Activated naive CD4-positive, alpha-beta T cell treated with anti-CD3 and anti-CD28 coated beads, Interleukin-2, amount 10 ng/mL, durations not matched to agents 7 days and 5 days (primary cell): ENCODE measurements around the gene DCANP1.

Source experiments
- CTCF ChIA-PET: fragments of 350-600 bp; sonication (Branson Sonifier 250); formaldehyde crosslinking; loops from one replicate; lab custom pipeline; 2021; ENCODE audit warnings: antibody characterized with exemption; lab: Charles Lee
- DNase-seq: peaks from one replicate; pipeline ENCODE4 v3.0.0-alpha.2; 2020
- H3K27ac Mint-ChIP-seq: one replicate; pipeline ENCODE4 v1.8.0; 2021; ENCODE audit warnings: mild to moderate bottlenecking, moderate library complexity, mixed read lengths
- H3K27me3 Mint-ChIP-seq: one replicate; pipeline ENCODE4 v1.8.0; 2021; ENCODE audit warnings: mild to moderate bottlenecking, mixed read lengths
- H3K36me3 Mint-ChIP-seq: one replicate; pipeline ENCODE4 v1.8.0; 2021; ENCODE audit warnings: mixed read lengths
- H3K4me1 Mint-ChIP-seq: one replicate; pipeline ENCODE4 v1.8.0; 2021; ENCODE audit warnings: mixed read lengths
- H3K4me3 Mint-ChIP-seq: one replicate; pipeline ENCODE4 v1.8.0; 2021; ENCODE audit warnings: mild to moderate bottlenecking, moderate library complexity, mixed read lengths
- H3K9me3 Mint-ChIP-seq: one replicate; pipeline ENCODE4 v1.8.0; 2021; ENCODE audit warnings: mixed read lengths

DCANP1 gene

DNA sequence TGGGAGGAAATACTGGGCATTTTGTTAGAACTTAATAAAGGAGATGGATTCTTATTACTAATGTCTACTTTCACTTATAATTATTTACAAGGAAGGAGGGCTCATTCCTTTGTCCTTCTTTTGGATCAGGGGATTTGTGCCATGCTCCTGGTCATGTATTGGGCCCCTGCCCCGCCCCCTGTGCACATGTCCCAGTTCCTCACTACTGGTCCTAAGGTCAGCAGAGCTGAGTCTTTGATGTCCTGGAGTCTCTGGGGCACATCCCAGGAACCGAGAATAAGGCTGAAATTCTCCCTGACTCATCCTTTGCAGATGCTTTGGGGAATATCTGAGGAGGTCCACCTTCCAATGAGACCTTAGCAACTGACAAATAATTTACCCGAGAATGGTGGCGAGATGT, 24.6 kb upstream of the DCANP1 start:
- Mint-ChIP-seq H3K27me3 (peaks cover 56% of the 10 kb centered on the region), H3K27ac (no peak overlapping the region), H3K4me3 (no peak overlapping the region), H3K36me3 (no peaks in the 10 kb centered on the region), H3K4me1 (no peaks in the 10 kb centered on the region), H3K9me3 (no peaks in the 10 kb centered on the region)
- CTCF ChIA-PET = interaction anchor here (0.7 to 1.3 kb wide), 3 partner anchors 76 to 95 kb away, joined by 3 to 4 read pairs (median 4); no protein-coding TSS in a partner anchor
- no peak for DNase-seq

DNA sequence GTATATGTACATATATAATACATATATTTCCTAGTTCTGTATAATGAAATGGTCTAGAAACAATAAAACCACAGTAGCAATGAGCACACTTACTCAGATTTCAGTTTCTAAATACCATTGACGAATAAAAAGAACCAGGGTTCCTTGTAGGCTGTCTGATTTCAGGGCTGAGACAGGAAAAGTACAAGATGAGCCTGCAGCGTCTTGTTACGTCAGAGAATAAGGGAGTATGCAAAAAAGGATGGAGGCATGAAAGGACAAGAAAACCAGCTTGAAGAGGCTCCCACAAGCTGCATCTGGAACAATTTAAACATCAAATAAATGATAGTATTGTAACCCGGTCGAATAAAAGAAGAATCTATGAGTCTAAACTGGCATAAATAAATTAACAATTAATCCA, 22.8 kb upstream of the DCANP1 start:
- DNase-seq = no peak
- Mint-ChIP-seq H3K4me3 (no peak overlapping the region), H3K27ac (no peak overlapping the region), H3K36me3 (no peaks in the 10 kb centered on the region), H3K27me3 (peaks cover 68% of the 10 kb centered on the region), H3K9me3 (no peaks in the 10 kb centered on the region), H3K4me1 (peaks cover 4% of the 10 kb centered on the region)
- CTCF ChIA-PET = interaction anchor here (1.6 kb wide), 1 partner anchor 13 kb away, joined by 5 read pairs; no protein-coding TSS in a partner anchor

DNA sequence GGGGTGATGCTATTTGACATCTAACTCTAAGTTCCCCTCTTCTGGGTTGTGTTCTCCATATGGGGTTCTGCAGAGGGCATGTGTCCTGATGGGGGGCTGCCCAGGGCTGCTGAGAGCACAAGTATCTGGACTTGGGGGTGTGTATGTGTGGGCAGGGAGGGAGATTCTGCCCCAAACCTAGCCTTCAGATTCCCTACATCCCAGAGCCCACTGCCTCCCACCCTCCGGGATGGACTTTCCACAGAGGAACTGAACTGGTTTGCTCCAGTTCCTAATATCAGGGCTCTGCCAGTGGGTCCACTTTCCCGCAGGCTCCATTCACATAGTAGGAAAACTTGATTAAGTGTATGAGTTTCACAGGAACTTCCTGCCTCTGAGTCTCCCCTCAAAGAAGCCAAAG, 21.4 kb upstream of the DCANP1 start:
- CTCF ChIA-PET = interaction anchor here (9.1 to 14.2 kb wide), 2 partner anchors 83 to 100 kb away, joined by 151 to 415 read pairs; no protein-coding TSS in a partner anchor
- no peaks in the 10 kb centered on the region for H3K36me3 Mint-ChIP-seq
- peaks cover 4% of the 10 kb centered on the region for H3K4me1 Mint-ChIP-seq
- H3K9me3 Mint-ChIP-seq = no peaks in the 10 kb centered on the region
- H3K27me3 Mint-ChIP-seq = peaks cover 75% of the 10 kb centered on the region
- DNase-seq = no peak
- H3K27ac Mint-ChIP-seq = no peak overlapping the region
- no peak overlapping the region for H3K4me3 Mint-ChIP-seq

DNA sequence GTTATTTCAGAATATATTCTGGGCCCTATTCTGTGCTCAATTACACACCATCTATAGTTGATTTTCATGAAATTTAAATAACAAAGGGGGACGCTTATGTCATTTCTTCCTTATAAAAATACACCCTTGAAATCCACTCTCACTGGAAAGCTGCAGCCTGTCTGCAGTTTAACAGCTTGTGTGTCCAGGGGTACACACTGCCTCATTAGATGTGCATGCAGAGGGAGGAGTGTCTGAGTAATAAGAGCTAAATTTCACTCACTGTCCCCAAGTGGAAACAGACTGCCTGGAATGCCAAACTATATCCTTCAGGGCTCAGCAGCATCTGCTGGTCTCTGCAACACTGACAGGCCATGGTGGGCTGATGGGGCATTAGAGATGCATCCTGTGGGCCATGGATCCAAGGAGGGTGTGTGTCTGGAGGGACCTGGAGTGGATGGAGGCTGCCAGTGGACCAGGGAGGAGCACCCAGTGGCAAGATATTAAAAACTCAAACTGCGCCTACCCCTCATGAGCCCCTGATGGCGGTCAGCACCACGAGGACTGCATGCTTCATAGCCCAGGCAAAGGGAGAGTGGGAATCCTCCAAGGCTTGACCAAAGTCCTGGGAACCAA, 20.8 kb upstream of the DCANP1 start:
- DNase-seq = no peak
- Mint-ChIP-seq H3K4me3 (no peak overlapping the region), H3K9me3 (no peaks in the 10 kb centered on the region), H3K4me1 (peaks cover 4% of the 10 kb centered on the region), H3K27ac (no peak overlapping the region), H3K36me3 (no peaks in the 10 kb centered on the region), H3K27me3 (peaks cover 74% of the 10 kb centered on the region)
- CTCF ChIA-PET = interaction anchor here (3.1 to 14.2 kb wide), 3 partner anchors 11 to 100 kb away, joined by 27 to 415 read pairs (median 151); no protein-coding TSS in a partner anchor

DNA sequence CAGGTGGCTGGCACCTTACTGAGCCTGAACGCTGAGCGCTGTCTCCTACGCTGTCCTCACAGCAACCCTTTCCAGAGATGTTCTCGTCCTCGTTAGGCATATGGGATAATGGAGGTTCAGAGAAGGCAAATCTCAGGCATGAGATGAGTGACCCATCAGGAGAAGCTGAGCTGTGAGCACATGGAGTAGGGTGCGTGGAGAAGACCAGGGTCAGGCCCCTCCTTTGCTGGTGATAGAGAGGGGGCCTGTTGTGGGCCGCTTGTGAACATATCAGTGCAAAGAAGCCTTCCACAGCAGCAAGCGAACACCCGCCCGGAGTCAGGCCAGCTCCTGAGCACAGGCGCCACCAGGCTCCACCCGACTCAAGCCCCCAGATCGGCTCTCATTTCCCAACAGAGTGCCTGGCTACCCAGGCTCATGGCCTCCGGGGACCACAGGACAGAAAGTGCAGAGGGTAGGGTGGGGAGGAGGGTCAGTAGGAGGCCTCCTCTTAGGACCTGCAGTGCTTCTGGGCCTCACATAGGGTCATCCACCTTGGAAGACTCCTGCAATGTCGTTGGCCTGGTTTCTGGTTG, 20.0 kb upstream of the DCANP1 start:
- Mint-ChIP-seq H3K27ac (no peak overlapping the region), H3K4me1 (peaks cover 8% of the 10 kb centered on the region), H3K36me3 (no peaks in the 10 kb centered on the region), H3K4me3 (no peak overlapping the region), H3K27me3 (peaks cover 72% of the 10 kb centered on the region), H3K9me3 (no peaks in the 10 kb centered on the region)
- no peak for DNase-seq
- CTCF ChIA-PET = interaction anchor here (1.0 to 14.2 kb wide), 7 partner anchors 8 to 101 kb away, joined by 3 to 415 read pairs (median 27); partner anchors contain the start of gene DCANP1

DNA sequence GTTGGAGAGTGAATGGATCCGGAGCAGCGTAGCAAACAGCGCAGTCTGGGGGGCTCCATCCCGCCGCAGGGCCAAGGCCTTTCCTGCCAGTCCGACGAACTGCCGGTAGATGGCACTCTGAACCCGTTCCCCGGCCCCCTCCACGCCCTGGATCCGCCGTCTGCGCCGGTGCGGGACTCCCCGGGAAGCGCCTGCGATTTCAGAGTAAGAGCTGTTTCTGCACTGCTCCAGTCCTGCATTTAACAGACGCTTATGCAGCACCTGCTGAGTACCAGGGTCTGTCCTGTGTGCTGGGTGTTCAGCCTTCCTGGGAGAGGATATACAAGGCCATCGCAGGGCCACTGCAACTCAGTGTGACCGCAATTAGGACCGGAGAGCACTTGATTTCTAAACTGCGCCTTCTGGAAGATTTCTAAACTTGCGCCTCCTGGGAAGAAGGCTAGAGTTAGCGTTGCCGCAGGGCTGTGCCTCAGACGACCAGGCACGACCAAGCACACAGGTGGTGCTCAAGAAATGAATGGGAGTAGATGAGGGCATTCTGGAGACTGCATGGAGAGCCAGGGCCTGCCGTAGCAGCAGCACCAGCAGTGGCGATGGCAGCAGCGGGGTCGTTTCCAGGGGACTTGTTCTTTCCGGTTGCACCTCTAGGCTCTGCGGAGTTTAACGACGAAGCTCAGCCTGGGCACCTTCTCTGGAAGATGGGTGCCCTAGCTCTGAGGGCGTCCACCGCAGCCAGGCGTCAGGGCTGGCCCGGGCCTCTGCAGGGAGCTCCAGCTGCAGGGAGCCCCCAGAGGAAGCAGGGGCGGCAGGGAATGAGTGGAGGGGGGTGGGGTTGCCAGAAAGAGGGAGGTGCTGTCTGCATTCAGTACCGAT, 19.3 kb upstream of the DCANP1 start:
- no peak overlapping the region for H3K4me3 Mint-ChIP-seq
- H3K36me3 Mint-ChIP-seq = no peaks in the 10 kb centered on the region
- H3K27me3 Mint-ChIP-seq = peaks cover 68% of the 10 kb centered on the region
- peaks cover 9% of the 10 kb centered on the region for H3K4me1 Mint-ChIP-seq
- CTCF ChIA-PET = interaction anchor here (0.6 to 14.2 kb wide), 14 partner anchors 7 to 114 kb away, joined by 3 to 415 read pairs (median 4); partner anchors contain the start of gene DCANP1
- peak; percentile 78 for DNase-seq
- H3K27ac Mint-ChIP-seq = no peak overlapping the region
- no peaks in the 10 kb centered on the region for H3K9me3 Mint-ChIP-seq

DNA sequence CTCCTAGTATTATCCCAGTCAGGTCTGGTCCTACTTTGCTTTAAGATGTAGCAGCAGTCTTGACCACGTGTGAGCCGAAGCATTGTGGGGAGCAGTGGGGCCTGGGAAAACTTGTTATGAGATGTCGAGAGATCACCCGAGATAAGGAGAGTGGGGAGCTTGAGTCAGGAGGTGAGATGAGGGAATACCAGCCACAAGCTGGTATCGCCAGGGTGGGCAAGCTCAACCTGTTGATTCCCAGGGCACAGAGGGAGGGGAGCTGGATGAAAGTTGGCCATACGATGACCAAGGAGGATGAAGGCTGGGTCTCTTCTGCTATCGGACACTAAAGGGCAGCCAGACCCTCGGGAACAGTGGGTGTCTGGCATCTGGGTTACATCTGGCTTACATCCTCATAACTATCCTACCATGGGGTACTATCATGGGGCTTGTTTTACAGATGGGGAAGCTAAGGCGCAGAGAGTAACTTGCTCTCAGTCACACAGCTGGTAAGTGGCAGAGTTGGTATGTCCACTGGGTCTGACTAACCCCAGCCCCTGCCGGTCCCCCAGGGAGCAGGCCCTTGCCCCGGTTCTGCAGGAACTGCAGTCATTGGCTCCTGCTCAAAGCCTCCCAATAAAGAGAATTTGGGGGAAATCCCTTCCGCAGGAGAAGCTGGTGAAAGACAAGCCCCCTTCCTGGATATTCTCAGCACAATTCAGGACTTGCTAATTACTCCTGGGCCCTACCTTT, 18.4 kb upstream of the DCANP1 start:
- Mint-ChIP-seq H3K4me3 (no peak overlapping the region), H3K9me3 (no peaks in the 10 kb centered on the region), H3K4me1 (peaks cover 9% of the 10 kb centered on the region), H3K36me3 (no peaks in the 10 kb centered on the region), H3K27ac (no peak overlapping the region), H3K27me3 (peaks cover 65% of the 10 kb centered on the region)
- no peak for DNase-seq
- CTCF ChIA-PET = interaction anchor here (0.6 to 14.2 kb wide), 18 partner anchors 8 to 365 kb away, joined by 3 to 415 read pairs (median 4); no protein-coding TSS in a partner anchor

DNA sequence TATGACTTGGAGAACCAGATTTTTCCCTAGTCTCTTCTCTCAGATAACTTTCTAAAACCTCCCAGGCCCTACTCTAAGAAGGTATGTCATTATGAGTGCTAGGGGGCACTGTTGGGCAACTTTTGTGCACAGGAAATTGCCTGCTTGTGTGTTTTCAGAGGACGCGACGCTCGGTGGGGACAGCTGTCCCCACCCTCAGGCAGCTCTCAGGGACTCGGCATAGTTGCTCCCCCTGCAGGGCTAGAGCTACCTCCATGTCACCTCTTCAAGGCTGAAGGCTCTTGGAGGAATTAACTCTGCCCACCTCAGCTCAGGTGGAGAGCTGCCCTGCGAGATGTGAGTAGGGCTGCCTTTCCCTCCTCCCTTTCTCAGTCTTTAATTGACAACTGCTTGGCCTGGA, 15.2 kb upstream of the DCANP1 start:
- no peaks in the 10 kb centered on the region for H3K36me3 Mint-ChIP-seq
- no peak overlapping the region for H3K4me3 Mint-ChIP-seq
- H3K9me3 Mint-ChIP-seq = no peaks in the 10 kb centered on the region
- DNase-seq = peak; percentile 79
- peaks cover 71% of the 10 kb centered on the region for H3K27me3 Mint-ChIP-seq
- H3K27ac Mint-ChIP-seq = no peak overlapping the region
- CTCF ChIA-PET = interaction anchor here (0.8 to 14.2 kb wide), 17 partner anchors 11 to 373 kb away, joined by 3 to 415 read pairs (median 6); partner anchors contain the start of genes DCANP1 and SLC25A48
- peaks cover 9% of the 10 kb centered on the region for H3K4me1 Mint-ChIP-seq

DNA sequence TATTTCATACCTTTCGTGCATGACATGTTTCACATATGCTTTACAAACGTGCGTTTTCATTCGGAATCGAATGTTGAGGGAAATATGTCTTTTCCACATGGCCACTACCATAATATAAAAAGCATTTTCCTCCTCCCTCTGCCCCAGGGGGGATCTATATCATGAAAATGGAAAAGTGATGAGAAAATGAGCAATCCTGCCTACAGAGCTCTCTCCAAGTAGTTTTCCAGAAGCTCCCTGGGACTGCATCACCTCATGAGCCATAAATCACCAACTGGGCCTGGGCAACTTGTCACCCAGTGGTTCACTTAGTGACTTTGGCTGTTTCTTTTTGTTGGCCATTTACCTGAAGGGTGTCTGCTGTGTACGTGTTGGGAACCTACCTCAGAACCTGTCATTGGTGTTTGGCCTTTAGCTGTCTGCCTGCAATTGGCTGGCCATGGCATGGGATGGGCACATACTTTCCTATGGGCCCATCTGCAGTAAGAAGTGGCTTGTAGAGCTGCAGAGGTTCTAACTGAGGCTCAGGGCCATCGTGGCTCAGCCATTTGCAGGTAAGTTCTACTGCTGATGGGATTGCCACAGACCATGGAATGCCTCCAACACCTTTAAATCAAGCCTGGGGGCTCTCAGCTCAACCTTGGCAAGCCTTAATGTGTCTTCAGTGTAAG, 14.5 kb upstream of the DCANP1 start:
- H3K4me1 Mint-ChIP-seq = peaks cover 9% of the 10 kb centered on the region
- peaks cover 69% of the 10 kb centered on the region for H3K27me3 Mint-ChIP-seq
- H3K27ac Mint-ChIP-seq = no peak overlapping the region
- DNase-seq = no peak
- H3K4me3 Mint-ChIP-seq = no peak overlapping the region
- no peaks in the 10 kb centered on the region for H3K36me3 Mint-ChIP-seq
- CTCF ChIA-PET = interaction anchor here (0.7 to 14.2 kb wide), 14 partner anchors 11 to 373 kb away, joined by 3 to 415 read pairs (median 8); partner anchors contain the start of genes DCANP1 and SLC25A48
- no peaks in the 10 kb centered on the region for H3K9me3 Mint-ChIP-seq

DNA sequence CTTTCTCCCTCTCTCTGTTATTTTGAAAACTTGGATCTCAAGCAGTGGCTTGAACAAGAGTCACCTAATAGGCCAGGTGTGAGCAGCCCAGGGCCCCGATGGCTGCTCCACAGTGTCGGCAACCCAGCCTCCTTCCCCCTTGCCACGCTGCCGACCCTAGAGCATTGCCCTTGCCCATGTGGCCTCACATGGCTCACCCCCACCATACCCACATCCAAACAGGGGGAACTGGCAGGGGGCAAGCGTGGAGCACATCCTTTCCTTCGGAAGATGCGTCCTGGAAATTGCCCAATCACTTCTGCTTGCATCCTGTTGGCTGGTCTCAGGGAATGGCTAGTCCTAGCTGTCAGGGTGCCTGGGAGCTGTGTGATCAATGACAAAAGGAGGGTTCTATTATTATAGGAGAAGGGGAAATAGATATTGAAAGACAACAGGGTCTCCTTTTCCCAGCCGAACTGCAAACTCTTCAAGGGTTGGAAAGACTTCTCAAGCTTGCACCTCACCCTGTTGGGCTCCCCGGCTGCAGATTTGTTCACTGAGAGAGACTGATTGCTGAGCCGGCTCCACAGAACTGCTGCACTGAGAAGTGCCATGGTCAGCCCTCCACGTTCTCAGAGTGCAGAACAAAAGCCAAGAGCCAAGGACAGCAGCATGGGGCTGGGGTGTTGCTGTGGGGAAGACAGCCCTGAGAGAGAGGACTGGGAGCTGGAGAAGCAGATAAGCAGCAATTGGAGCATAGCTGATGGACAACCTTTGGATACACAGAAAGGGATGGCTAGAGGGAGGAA, 13.3 kb upstream of the DCANP1 start:
- Mint-ChIP-seq H3K27ac (no peak overlapping the region), H3K4me3 (no peak overlapping the region)
- CTCF ChIA-PET = interaction anchor here (0.7 to 14.2 kb wide), 11 partner anchors 9 to 129 kb away, joined by 3 to 415 read pairs (median 12); partner anchors contain the start of gene DCANP1

DNA sequence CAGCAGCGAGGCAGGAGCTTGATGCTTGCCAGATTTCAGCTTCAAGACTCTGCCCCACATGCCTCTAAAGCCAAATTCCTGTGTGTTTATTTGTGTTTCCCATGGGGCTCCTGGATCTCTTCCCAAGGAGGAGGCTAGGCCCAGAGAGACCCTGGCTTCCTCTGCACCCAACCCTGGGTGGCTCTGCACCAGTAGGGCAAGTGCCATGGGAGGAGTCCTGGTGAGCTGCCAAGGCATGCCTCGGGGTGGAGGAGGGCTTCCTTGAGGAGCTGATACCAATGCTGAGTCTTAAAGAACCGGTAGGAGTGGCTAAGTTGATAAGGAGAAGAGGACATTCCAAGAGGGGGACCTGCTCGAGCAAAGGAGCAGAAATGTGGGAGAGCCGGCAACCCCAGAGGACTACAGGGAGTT, 11.8 kb upstream of the DCANP1 start:
- no peak overlapping the region for H3K27ac Mint-ChIP-seq
- H3K27me3 Mint-ChIP-seq = peaks cover 65% of the 10 kb centered on the region
- H3K4me1 Mint-ChIP-seq = peaks cover 5% of the 10 kb centered on the region
- CTCF ChIA-PET = interaction anchor here (0.8 to 14.2 kb wide), 8 partner anchors 17 to 372 kb away, joined by 3 to 415 read pairs (median 7); no protein-coding TSS in a partner anchor
- H3K4me3 Mint-ChIP-seq = no peak overlapping the region
- no peak for DNase-seq
- H3K36me3 Mint-ChIP-seq = no peaks in the 10 kb centered on the region
- H3K9me3 Mint-ChIP-seq = no peaks in the 10 kb centered on the region

More for the DNA sequence above, 13.3 kb upstream of the DCANP1 start:
- H3K36me3 Mint-ChIP-seq = no peaks in the 10 kb centered on the region
- peaks cover 69% of the 10 kb centered on the region for H3K27me3 Mint-ChIP-seq
- peaks cover 5% of the 10 kb centered on the region for H3K4me1 Mint-ChIP-seq
- no peaks in the 10 kb centered on the region for H3K9me3 Mint-ChIP-seq
- DNase-seq = no peak

DNA sequence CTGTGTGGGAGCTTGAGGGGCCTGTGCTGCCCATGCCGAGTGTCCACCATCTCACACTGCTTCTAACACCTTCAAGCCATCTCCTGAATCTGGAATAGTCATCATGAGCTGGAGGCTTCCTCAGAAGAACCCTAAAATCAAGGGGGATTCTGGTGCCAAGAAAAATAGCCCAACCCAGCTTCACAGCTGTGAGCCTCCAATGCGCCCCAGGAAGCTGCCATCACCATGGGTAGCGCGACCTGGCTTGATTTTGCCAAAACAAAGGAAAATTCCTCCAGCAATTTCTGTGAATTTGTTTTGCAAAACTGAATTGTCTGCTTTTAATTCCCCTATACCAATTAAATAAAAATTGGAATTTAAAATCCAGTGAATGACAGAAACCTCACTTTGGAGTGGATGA, 11.2 kb upstream of the DCANP1 start:
- no peaks in the 10 kb centered on the region for H3K9me3 Mint-ChIP-seq

More for the DNA sequence above, 11.2 kb upstream of the DCANP1 start:
- no peak for DNase-seq
- H3K4me1 Mint-ChIP-seq = peaks cover 5% of the 10 kb centered on the region
- no peaks in the 10 kb centered on the region for H3K36me3 Mint-ChIP-seq
- CTCF ChIA-PET = interaction anchor here (0.8 to 14.2 kb wide), 14 partner anchors 8 to 372 kb away, joined by 3 to 415 read pairs (median 5); no protein-coding TSS in a partner anchor
- H3K4me3 Mint-ChIP-seq = no peak overlapping the region
- H3K27me3 Mint-ChIP-seq = peaks cover 59% of the 10 kb centered on the region
- H3K27ac Mint-ChIP-seq = no peak overlapping the region
